Endodermal cell (in vitro differentiated cells): Measurements from ENCODE around the gene FCER2. TPM values are rescaled to one million over a fixed set of nuclear protein-coding genes. Genes with fewer than 3 reads are reported as not detected.

ENCODE experiments used
- DNase-seq: peaks from one replicate; pipeline ENCODE4 v3.0.0-alpha.2; 2017
- H3K27ac ChIP-seq: 2 replicates; pipeline ENCODE4 v1.5.1; 2013; ENCODE audit warnings: mild to moderate bottlenecking, low read depth, low read length, moderate library complexity
- H3K27me3 ChIP-seq: 2 replicates; pipeline ENCODE4 v1.6.1; 2013; ENCODE audit warnings: mild to moderate bottlenecking, low read length, moderate library complexity; ENCODE audit not compliant: insufficient read depth, control insufficient read depth, poor library complexity, severe bottlenecking
- H3K36me3 ChIP-seq: 2 replicates; pipeline ENCODE4 v1.7.0; 2013; ENCODE audit warnings: mild to moderate bottlenecking, low read length, moderate library complexity; ENCODE audit not compliant: control insufficient read depth, insufficient read depth
- H3K4me1 ChIP-seq: one replicate; pipeline ENCODE4 v1.7.0; 2013; ENCODE audit warnings: low read length; ENCODE audit not compliant: control insufficient read depth, insufficient read depth
- H3K4me3 ChIP-seq: 2 replicates; pipeline ENCODE4 v1.5.1; 2013; ENCODE audit warnings: mild to moderate bottlenecking, low read length, moderate library complexity
- H3K9ac ChIP-seq: 2 replicates; pipeline ENCODE4 v1.6.1; 2013; ENCODE audit warnings: mild to moderate bottlenecking, low read length, moderate library complexity; ENCODE audit not compliant: poor library complexity, severe bottlenecking; ENCODE audit errors: extremely low read depth
- H3K9me3 ChIP-seq: 2 replicates; pipeline ENCODE4 v1.6.1; 2013; ENCODE audit warnings: mild to moderate bottlenecking, low read length, moderate library complexity; ENCODE audit not compliant: control insufficient read depth
- H3K27ac Mint-ChIP-seq: 2 replicates; pipeline ENCODE4 v1.8.0; 2020; ENCODE audit warnings: mixed read lengths
- H3K27me3 Mint-ChIP-seq: 2 replicates; pipeline ENCODE4 v1.8.0; 2021; ENCODE audit warnings: mild to moderate bottlenecking, mixed read lengths; ENCODE audit not compliant: insufficient read depth
- H3K36me3 Mint-ChIP-seq: 2 replicates; pipeline ENCODE4 v1.8.0; 2020; ENCODE audit warnings: low read depth, mixed read lengths
- H3K4me1 Mint-ChIP-seq: 2 replicates; pipeline ENCODE4 v1.8.0; 2020; ENCODE audit warnings: mixed read lengths
- H3K4me3 Mint-ChIP-seq: 2 replicates; pipeline ENCODE4 v1.8.0; 2020; ENCODE audit warnings: mild to moderate bottlenecking, moderate library complexity, mixed read lengths
- H3K9me3 Mint-ChIP-seq: 2 replicates; pipeline ENCODE4 v1.8.0; 2020; ENCODE audit warnings: mild to moderate bottlenecking, mixed read lengths
- WGBS, 2 experiments: methylation state at CpG; one replicate each; pipeline versions ENCODE4 v1.1.5 to v1.1.7; 2013; ENCODE audit warnings: missing lambda C conversion rate in 2 of 2, mixed read lengths in 1 of 2; ENCODE audit not compliant: insufficient coverage in 1 of 2, insufficient read length in 1 of 2; 5-methylcytosine and 5-hydroxymethylcytosine counted together
- total RNA-seq, 2 donors: library from RNA; stranded (reverse); fragmentation: NEBNext Ultra II Directional in 1 of 2; extraction: Animal tissue kit (Norgen Biotek cat#: 25700) in 1 of 2; gene quantifications; 2 replicates in 1 of 2; 3 replicates in 1 of 2; pipeline ENCODE4 v1.2.1, GENCODE V29; 2021
- TF ChIP-seq, protein P1 (sequence below): fragments of 200-600 bp; sonication (generic); conservative IDR thresholded peaks from 2 replicates; pipeline ENCODE4 v1.5.0; 2021; ENCODE audit warnings: antibody characterized with exemption, mild to moderate bottlenecking

FCER2 gene
- total RNA-seq, 2 donors from 2014 or later = not detected

DNA sequence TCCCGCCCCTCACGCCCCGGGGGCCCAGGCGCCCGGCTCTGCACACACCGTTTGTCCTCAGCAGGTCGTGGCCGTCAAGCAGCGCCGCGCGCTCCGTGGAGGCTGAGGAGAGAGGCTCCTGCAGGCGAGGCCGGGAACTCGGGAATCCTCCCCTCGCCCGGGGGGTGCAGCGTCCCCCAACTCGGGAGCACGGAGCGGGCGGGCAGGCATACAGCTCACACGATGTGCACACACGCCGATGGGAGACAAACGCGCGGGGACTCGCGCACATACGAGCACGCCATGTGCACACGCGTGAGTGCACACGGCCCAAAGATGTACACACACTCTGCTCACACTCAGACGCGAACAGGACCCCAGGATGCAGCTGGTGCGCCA, 29.3 kb upstream of the FCER2 start:
- no peaks in the 10 kb centered on the region for H3K4me1 ChIP-seq
- H3K27me3 ChIP-seq = peaks cover 95% of the 10 kb centered on the region
- H3K4me3 ChIP-seq = no peak overlapping the region
- H3K36me3 ChIP-seq = no peaks in the 10 kb centered on the region
- no peak overlapping the region for H3K9ac ChIP-seq
- Mint-ChIP-seq H3K27ac (no peak overlapping the region), H3K36me3 (no peaks in the 10 kb centered on the region), H3K4me3 (no peak overlapping the region), H3K27me3 (peaks cover 91% of the 10 kb centered on the region), H3K4me1 (peaks cover 4% of the 10 kb centered on the region), H3K9me3 (no peaks in the 10 kb centered on the region)
- H3K9me3 ChIP-seq = no peaks in the 10 kb centered on the region
- no peak for DNase-seq
- no peak overlapping the region for H3K27ac ChIP-seq
- TF ChIP-seq, protein P1, sequence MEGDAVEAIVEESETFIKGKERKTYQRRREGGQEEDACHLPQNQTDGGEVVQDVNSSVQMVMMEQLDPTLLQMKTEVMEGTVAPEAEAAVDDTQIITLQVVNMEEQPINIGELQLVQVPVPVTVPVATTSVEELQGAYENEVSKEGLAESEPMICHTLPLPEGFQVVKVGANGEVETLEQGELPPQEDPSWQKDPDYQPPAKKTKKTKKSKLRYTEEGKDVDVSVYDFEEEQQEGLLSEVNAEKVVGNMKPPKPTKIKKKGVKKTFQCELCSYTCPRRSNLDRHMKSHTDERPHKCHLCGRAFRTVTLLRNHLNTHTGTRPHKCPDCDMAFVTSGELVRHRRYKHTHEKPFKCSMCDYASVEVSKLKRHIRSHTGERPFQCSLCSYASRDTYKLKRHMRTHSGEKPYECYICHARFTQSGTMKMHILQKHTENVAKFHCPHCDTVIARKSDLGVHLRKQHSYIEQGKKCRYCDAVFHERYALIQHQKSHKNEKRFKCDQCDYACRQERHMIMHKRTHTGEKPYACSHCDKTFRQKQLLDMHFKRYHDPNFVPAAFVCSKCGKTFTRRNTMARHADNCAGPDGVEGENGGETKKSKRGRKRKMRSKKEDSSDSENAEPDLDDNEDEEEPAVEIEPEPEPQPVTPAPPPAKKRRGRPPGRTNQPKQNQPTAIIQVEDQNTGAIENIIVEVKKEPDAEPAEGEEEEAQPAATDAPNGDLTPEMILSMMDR = no peak
- 70 to 79% methylated on average over 16 to 39 of the region's 39 CpGs for WGBS, 2 experiments

DNA sequence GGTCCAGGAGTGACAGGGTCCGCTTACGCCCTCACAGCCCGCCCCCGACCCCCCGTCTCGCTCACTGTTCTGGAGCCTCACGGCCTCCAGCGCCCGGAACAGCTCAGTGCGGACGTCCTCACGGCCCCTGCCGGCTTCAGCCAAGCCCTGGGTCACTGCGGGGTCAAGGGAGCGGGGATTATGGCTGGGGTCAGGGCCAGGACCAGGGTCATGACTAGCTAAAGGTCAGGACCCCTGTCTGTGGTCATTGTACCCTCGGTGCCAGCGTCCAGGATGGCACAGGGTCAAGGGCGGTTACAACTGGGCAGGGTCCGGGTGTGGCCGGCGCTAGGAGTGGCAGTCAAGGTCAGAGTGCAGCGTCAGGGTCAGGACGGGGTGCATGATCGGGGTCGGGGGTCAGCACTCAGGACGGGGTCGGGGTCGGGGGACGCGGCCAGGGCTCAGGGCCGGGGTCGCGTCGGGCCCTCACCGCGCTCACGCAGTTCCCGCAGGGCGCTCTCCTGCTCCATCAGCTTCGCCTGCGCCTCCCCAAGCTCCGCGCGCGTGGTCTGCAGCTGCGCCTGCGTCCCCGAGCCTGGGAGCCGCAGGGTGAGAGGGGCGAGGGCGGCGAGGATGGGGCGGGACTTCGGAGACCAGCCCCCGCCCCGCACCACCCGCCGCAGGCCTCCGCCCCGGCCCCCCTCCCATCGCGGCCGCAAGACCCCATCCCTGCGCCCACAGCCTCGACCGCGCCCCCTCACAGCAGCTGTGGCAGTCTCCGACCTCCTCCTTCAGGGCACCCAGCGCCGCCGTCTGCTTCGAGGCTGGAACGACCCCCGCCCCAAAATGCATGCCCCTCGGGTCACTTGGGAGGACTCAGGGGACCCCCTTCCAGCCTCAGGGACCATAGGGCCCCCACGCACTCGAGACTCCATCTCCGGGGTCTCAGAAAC, 28.6 kb upstream of the FCER2 start:
- Histone ChIP-seq H3K4me1 (no peaks in the 10 kb centered on the region), H3K9ac (no peak overlapping the region), H3K36me3 (no peaks in the 10 kb centered on the region), H3K27ac (no peak overlapping the region), H3K27me3 (peaks cover 92% of the 10 kb centered on the region), H3K4me3 (no peak overlapping the region), H3K9me3 (no peaks in the 10 kb centered on the region)
- Mint-ChIP-seq H3K27me3 (peaks cover 91% of the 10 kb centered on the region), H3K4me3 (peak overlapping the region; percentile 34), H3K4me1 (peaks cover 4% of the 10 kb centered on the region), H3K27ac (no peak overlapping the region), H3K9me3 (no peaks in the 10 kb centered on the region), H3K36me3 (no peaks in the 10 kb centered on the region)
- WGBS, 2 experiments = 15 to 18% methylated on average over 52 to 78 of the region's 78 CpGs
- TF ChIP-seq, protein P1 = no peak
- DNase-seq = peak; percentile 60

DNA sequence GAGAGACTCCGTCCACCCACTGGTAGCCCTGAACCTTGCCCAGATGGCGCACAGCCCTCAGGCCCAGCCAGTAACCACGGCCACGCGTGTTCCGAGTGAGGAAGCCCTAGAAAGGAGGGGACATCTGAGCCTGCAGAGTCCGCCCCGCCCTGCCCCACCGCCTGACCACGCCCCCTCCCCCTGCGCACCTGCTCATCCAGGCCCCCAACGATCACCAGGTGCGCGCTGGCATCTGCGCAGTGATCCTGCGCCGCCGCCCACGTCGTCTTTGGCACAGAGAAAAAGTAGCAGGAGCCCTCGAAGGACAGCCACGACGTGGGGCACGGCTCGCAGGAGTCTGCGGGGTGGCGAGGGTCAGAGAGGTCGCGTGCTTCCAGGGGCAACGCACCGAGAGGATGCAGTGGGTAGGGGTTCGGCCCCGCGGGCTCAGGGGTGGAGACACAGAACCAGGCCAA, 27.9 kb upstream of the FCER2 start:
- no peak overlapping the region for H3K4me3 ChIP-seq
- no peaks in the 10 kb centered on the region for H3K4me1 ChIP-seq
- Mint-ChIP-seq H3K4me3 (peak overlapping the region; percentile 34), H3K4me1 (peaks cover 4% of the 10 kb centered on the region), H3K36me3 (no peaks in the 10 kb centered on the region), H3K27ac (no peak overlapping the region), H3K9me3 (no peaks in the 10 kb centered on the region), H3K27me3 (peaks cover 90% of the 10 kb centered on the region)
- TF ChIP-seq, protein P1 = no peak
- peak; percentile 67 for DNase-seq
- no peak overlapping the region for H3K27ac ChIP-seq
- H3K9me3 ChIP-seq = no peaks in the 10 kb centered on the region
- H3K27me3 ChIP-seq = peaks cover 85% of the 10 kb centered on the region
- no peak overlapping the region for H3K9ac ChIP-seq
- 32 to 43% methylated on average over 14 to 34 of the region's 34 CpGs for WGBS, 2 experiments
- H3K36me3 ChIP-seq = no peaks in the 10 kb centered on the region
